H9 (cell line): ENCODE results near the gene DYRK1A. TPM values are rescaled to one million over a fixed set of nuclear protein-coding genes. Genes with fewer than 3 reads are reported as not detected.

ENCODE experiments used
- DNase-seq: peaks from one replicate; pipeline ENCODE4 v3.0.0-alpha.2; 2017
- H2AFZ ChIP-seq: one replicate; pipeline ENCODE4 v1.6.1; 2013; ENCODE audit warnings: mild to moderate bottlenecking, low read length, control low read depth, moderate library complexity
- H2AK5ac ChIP-seq: 2 replicates; pipeline ENCODE4 v1.6.1; 2013; ENCODE audit warnings: low read length, control low read depth, mixed read lengths; ENCODE audit not compliant: insufficient read length
- H2BK120ac ChIP-seq: one replicate; pipeline ENCODE4 v1.6.1; 2013; ENCODE audit warnings: low read depth, mild to moderate bottlenecking, low read length, control low read depth, inconsistent platforms; ENCODE audit not compliant: poor library complexity, severe bottlenecking
- H2BK12ac ChIP-seq: 2 replicates; pipeline ENCODE4 v1.6.1; 2013; ENCODE audit warnings: low read length, control low read depth, mixed read lengths, low read depth; ENCODE audit not compliant: insufficient read length
- H2BK15ac ChIP-seq: 2 replicates; pipeline ENCODE4 v1.6.1; 2013; ENCODE audit warnings: low read depth, low read length, control low read depth
- H2BK20ac ChIP-seq: one replicate; pipeline ENCODE4 v1.6.1; 2013; ENCODE audit warnings: low read depth, mild to moderate bottlenecking, low read length, control low read depth, inconsistent platforms; ENCODE audit not compliant: poor library complexity, severe bottlenecking
- H2BK5ac ChIP-seq: 2 replicates; pipeline ENCODE4 v1.6.1; 2013; ENCODE audit warnings: low read length, control low read depth, mixed read lengths; ENCODE audit not compliant: insufficient read length
- H3K14ac ChIP-seq: 2 replicates; pipeline ENCODE4 v1.6.1; 2013; ENCODE audit warnings: low read length, control low read depth; ENCODE audit not compliant: insufficient read depth
- H3K18ac ChIP-seq: 2 replicates; pipeline ENCODE4 v1.6.1; 2013; ENCODE audit warnings: low read depth, mild to moderate bottlenecking, mixed read lengths, low read length, control low read depth; ENCODE audit not compliant: insufficient read length
- H3K23ac ChIP-seq: 2 replicates; pipeline ENCODE4 v1.6.1; 2013; ENCODE audit warnings: low read length, control low read depth, mixed read lengths, low read depth; ENCODE audit not compliant: insufficient read length
- H3K23me2 ChIP-seq: 2 replicates; pipeline ENCODE4 v1.6.1; 2013; ENCODE audit warnings: low read depth, mild to moderate bottlenecking, mixed read lengths, low read length, control low read depth; ENCODE audit not compliant: insufficient read length, poor library complexity, severe bottlenecking
- H3K27ac ChIP-seq: 2 replicates; pipeline ENCODE4 v1.5.1; 2013; ENCODE audit warnings: low read length, control low read depth, mixed read lengths, low read depth; ENCODE audit not compliant: insufficient read length
- H3K27me3 ChIP-seq: 2 replicates; pipeline ENCODE4 v1.6.1; 2013; ENCODE audit warnings: low read length, control low read depth, inconsistent platforms; ENCODE audit not compliant: insufficient read depth
- H3K4ac ChIP-seq: 2 replicates; pipeline ENCODE4 v1.6.1; 2013; ENCODE audit warnings: low read depth, mild to moderate bottlenecking, control low read depth, inconsistent platforms, low read length, moderate library complexity
- H3K4me1 ChIP-seq: 2 replicates; pipeline ENCODE4 v1.6.1; 2013; ENCODE audit warnings: low read length, control low read depth, inconsistent platforms; ENCODE audit not compliant: insufficient read depth
- H3K4me2 ChIP-seq: 2 replicates; pipeline ENCODE4 v1.6.1; 2013; ENCODE audit warnings: low read length, control low read depth, mixed read lengths; ENCODE audit not compliant: insufficient read length, insufficient read depth
- H3K56ac ChIP-seq: 2 replicates; pipeline ENCODE4 v1.6.1; 2013; ENCODE audit warnings: low read depth, mild to moderate bottlenecking, mixed read lengths, low read length, control low read depth; ENCODE audit not compliant: insufficient read length
- H3K79me1 ChIP-seq: 2 replicates; pipeline ENCODE4 v1.6.1; 2013; ENCODE audit warnings: low read depth, mild to moderate bottlenecking, moderate library complexity, low read length, control low read depth, inconsistent platforms; ENCODE audit not compliant: insufficient read depth, poor library complexity, severe bottlenecking
- H3K79me2 ChIP-seq: 2 replicates; pipeline ENCODE4 v1.6.1; 2013; ENCODE audit warnings: low read length, control low read depth, inconsistent platforms; ENCODE audit not compliant: insufficient read depth
- H3K9ac ChIP-seq: 2 replicates; pipeline ENCODE4 v1.6.1; 2013; ENCODE audit warnings: low read length, control low read depth, mixed read lengths; ENCODE audit not compliant: insufficient read length; ENCODE audit errors: extremely low read depth
- H3K9me3 ChIP-seq: one replicate; pipeline ENCODE4 v1.6.1; 2013; ENCODE audit warnings: low read depth, low read length, inconsistent platforms; ENCODE audit not compliant: control insufficient read depth
- H3T11ph ChIP-seq: one replicate; pipeline ENCODE4 v1.6.1; 2013; ENCODE audit warnings: mild to moderate bottlenecking, low read length, control low read depth, inconsistent platforms
- H4K20me1 ChIP-seq: one replicate; pipeline ENCODE4 v1.6.1; 2013; ENCODE audit not compliant: control insufficient read depth, insufficient read length, insufficient read depth
- H4K5ac ChIP-seq: 2 replicates; pipeline ENCODE4 v1.6.1; 2013; ENCODE audit warnings: low read depth, mild to moderate bottlenecking, mixed read lengths, low read length, control low read depth; ENCODE audit not compliant: insufficient read length
- H4K8ac ChIP-seq: replicated peaks from 2 replicates; pipeline ENCODE4 v1.6.1; 2013; ENCODE audit warnings: low read length, control low read depth, mixed read lengths, low read depth; ENCODE audit not compliant: insufficient read length
- H4K91ac ChIP-seq: 2 replicates; pipeline ENCODE4 v1.6.1; 2013; ENCODE audit warnings: low read depth, mild to moderate bottlenecking, moderate library complexity, mixed read lengths, low read length, control low read depth; ENCODE audit not compliant: insufficient read length
- H3K27ac Mint-ChIP-seq, 3 experiments: 2 replicates in 2 of 3; 3 replicates in 1 of 3; pipeline ENCODE4 v1.8.0; 2020 to 2021; ENCODE audit warnings: mixed read lengths in 3 of 3, mild to moderate bottlenecking in 1 of 3, moderate library complexity in 1 of 3
- H3K27me3 Mint-ChIP-seq: 2 replicates; pipeline ENCODE4 v1.8.0; 2021; ENCODE audit warnings: low read depth, mild to moderate bottlenecking, moderate library complexity, mixed read lengths
- H3K36me3 Mint-ChIP-seq, 3 experiments: 2 replicates in 2 of 3; 3 replicates in 1 of 3; pipeline ENCODE4 v1.8.0; 2020 to 2021; ENCODE audit warnings: low read depth in 3 of 3, mixed read lengths in 3 of 3; ENCODE audit not compliant: insufficient read depth in 1 of 3
- H3K4me1 Mint-ChIP-seq, 2 experiments: 2 replicates each; pipeline ENCODE4 v1.8.0; 2020; ENCODE audit warnings: mixed read lengths in 2 of 2
- H3K4me3 Mint-ChIP-seq, 2 experiments: 2 replicates in 1 of 2; 3 replicates in 1 of 2; pipeline ENCODE4 v1.8.0; 2020 to 2021; ENCODE audit warnings: mild to moderate bottlenecking in 2 of 2, mixed read lengths in 2 of 2, moderate library complexity in 1 of 2
- H3K9me3 Mint-ChIP-seq, 2 experiments: 2 replicates in 1 of 2; 3 replicates in 1 of 2; pipeline ENCODE4 v1.8.0; 2020; ENCODE audit warnings: mild to moderate bottlenecking in 2 of 2, mixed read lengths in 2 of 2, moderate library complexity in 1 of 2
- WGBS: extraction: QIAGEN DNeasy Blood & Tissue Kit; methylation state at CpG from one replicate; pipeline ENCODE4 v1.1.7; 2013; ENCODE audit warnings: missing lambda C conversion rate, low lambda C conversion rate, mixed read lengths; ENCODE audit not compliant: insufficient read length; ENCODE audit errors: extremely low coverage; 5-methylcytosine and 5-hydroxymethylcytosine counted together
- total RNA-seq: library from RNA; stranded (reverse); gene quantifications from 2 replicates; pipeline ENCODE4 v1.2.1, GENCODE V29; 2021
- TF ChIP-seq, protein P1 (sequence below): fragments of 200-600 bp; sonication (generic); conservative IDR thresholded peaks from 3 replicates; pipeline ENCODE4 v1.8.0; 2021; ENCODE audit warnings: antibody characterized with exemption, mild to moderate bottlenecking

Gene DYRK1A
- total RNA-seq, 1 experiment from 2014 or later: 73.6 TPM

DNA sequence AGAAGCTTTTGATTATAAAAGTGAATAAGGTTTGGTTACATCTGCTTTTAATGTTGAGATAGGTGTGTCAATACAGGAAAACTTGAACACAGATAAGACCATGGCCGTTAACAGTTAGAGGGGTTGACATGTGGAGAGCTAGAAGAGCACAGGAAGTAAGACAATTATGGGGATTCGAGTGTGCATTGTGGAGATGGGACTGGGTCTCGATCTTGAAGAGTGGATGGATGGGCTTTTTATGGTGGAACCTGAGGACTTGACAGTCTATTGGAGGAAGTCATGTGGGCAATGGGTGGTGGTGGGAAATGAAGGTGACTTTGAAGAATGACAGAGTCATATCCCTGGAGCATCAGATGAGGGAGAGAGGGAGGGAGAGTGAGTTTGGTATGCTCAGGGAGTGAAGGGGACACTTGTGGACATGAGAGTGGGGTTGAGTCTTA is 12.1 kb downstream of the DYRK1A start:
- no peak overlapping the region for H3K4ac ChIP-seq
- WGBS: no CpG with 5 or more reads among the region's 3 CpGs
- peak overlapping the region in 1 of 3 experiments; percentile 38; a peak in 3 of 7 replicates for H3K27ac Mint-ChIP-seq
- H3K4me1 Mint-ChIP-seq: peaks cover 58 to 70% of the 10 kb centered on the region in 2 experiments
- no peak overlapping the region for H2BK15ac ChIP-seq
- H3K23ac ChIP-seq: no peak overlapping the region
- H3K9me3 Mint-ChIP-seq: no peaks in the 10 kb centered on the region
- H3K23me2 ChIP-seq: no peaks in the 10 kb centered on the region
- H3K27me3 Mint-ChIP-seq: no peaks in the 10 kb centered on the region
- H4K8ac ChIP-seq: no peak overlapping the region
- no peak overlapping the region for H3K56ac ChIP-seq
- no peak for DNase-seq
- H3T11ph ChIP-seq: no peak overlapping the region
- H3K27me3 ChIP-seq: no peaks in the 10 kb centered on the region
- H3K4me1 ChIP-seq: peaks cover 11% of the 10 kb centered on the region
- no peak overlapping the region for H3K9ac ChIP-seq
- H2BK120ac ChIP-seq: no peak overlapping the region
- peak overlapping the region in 1 of 2 experiments; percentile 3; a peak in 1 of 5 replicates for H3K4me3 Mint-ChIP-seq
- no peak overlapping the region for H2BK20ac ChIP-seq
- no peak overlapping the region for H3K4me2 ChIP-seq
- no peaks in the 10 kb centered on the region for H3K9me3 ChIP-seq
- no peak overlapping the region for H3K27ac ChIP-seq
- TF ChIP-seq, protein P1, sequence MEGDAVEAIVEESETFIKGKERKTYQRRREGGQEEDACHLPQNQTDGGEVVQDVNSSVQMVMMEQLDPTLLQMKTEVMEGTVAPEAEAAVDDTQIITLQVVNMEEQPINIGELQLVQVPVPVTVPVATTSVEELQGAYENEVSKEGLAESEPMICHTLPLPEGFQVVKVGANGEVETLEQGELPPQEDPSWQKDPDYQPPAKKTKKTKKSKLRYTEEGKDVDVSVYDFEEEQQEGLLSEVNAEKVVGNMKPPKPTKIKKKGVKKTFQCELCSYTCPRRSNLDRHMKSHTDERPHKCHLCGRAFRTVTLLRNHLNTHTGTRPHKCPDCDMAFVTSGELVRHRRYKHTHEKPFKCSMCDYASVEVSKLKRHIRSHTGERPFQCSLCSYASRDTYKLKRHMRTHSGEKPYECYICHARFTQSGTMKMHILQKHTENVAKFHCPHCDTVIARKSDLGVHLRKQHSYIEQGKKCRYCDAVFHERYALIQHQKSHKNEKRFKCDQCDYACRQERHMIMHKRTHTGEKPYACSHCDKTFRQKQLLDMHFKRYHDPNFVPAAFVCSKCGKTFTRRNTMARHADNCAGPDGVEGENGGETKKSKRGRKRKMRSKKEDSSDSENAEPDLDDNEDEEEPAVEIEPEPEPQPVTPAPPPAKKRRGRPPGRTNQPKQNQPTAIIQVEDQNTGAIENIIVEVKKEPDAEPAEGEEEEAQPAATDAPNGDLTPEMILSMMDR: no peak
- H3K14ac ChIP-seq: no peak overlapping the region
- no peak overlapping the region for H2AK5ac ChIP-seq
- H3K18ac ChIP-seq: no peak overlapping the region
- H4K91ac ChIP-seq: no peak overlapping the region
- no peak overlapping the region for H4K5ac ChIP-seq
- no peak overlapping the region for H2BK5ac ChIP-seq
- no peak overlapping the region for H2AFZ ChIP-seq
- H3K79me2 ChIP-seq: peaks cover 81% of the 10 kb centered on the region
- no peaks in the 10 kb centered on the region for H4K20me1 ChIP-seq
- no peak overlapping the region for H2BK12ac ChIP-seq
- no peaks in the 10 kb centered on the region; a peak in 1 of 7 replicates for H3K36me3 Mint-ChIP-seq
- H3K79me1 ChIP-seq: peaks cover 2% of the 10 kb centered on the region
